Cardiac muscle cell (in vitro differentiated cells and primary cell): ENCODE measurements around the gene KRT2. TPM values are rescaled to one million over a fixed set of nuclear protein-coding genes. Genes with fewer than 3 reads are reported as not detected.
A peak's percentile ranks its signal among the peaks of the same experiment; 100 is the strongest.

Source experiments
- DNase-seq, 2 donors: peaks; one replicate each; pipeline versions ENCODE4 v3.0.0 to v3.0.0-alpha.2; 2010 to 2017; ENCODE audit warnings: low read depth in 1 of 2, low spot score in 1 of 2
- H3K27ac ChIP-seq: fragments of 200-600 bp; sonication (generic); 2 replicates; pipeline ENCODE4 v1.5.1; 2016
- H3K27me3 ChIP-seq: fragments of 200-600 bp; sonication (generic); 2 replicates; pipeline ENCODE4 v1.6.0; 2016; ENCODE audit warnings: control low read depth
- H3K36me3 ChIP-seq: fragments of 200-600 bp; sonication (generic); 2 replicates; pipeline ENCODE4 v1.5.1; 2016; ENCODE audit warnings: control low read depth
- H3K4me1 ChIP-seq: fragments of 200-600 bp; sonication (generic); 2 replicates; pipeline ENCODE4 v1.8.1; 2017; ENCODE audit warnings: low read depth, mild to moderate bottlenecking, mixed run types
- H3K4me3 ChIP-seq: fragments of 200-600 bp; sonication (generic); 2 replicates; pipeline ENCODE4 v1.5.1; 2016; ENCODE audit warnings: mild to moderate bottlenecking
- H3K9me3 ChIP-seq: fragments of 200-600 bp; sonication (generic); 2 replicates; pipeline ENCODE4 v1.5.1; 2017; ENCODE audit warnings: low read depth, mild to moderate bottlenecking, control low read depth
- CTCF ChIP-seq: IDR thresholded peaks from 2 replicates; pipeline ENCODE4 v1.5.1; 2012; ENCODE audit warnings: low read depth, mild to moderate bottlenecking, low read length
- polyA plus RNA-seq: library from polyadenylated mRNA; unstranded; fragments of >200 nt; fragmentation: Nextera tagmentation; extraction: Ambion mirVana; gene quantifications from 2 replicates; pipeline ENCODE4 v1.2.1, GENCODE V29; 2016
- total RNA-seq: library from RNA; depleted of rRNA; stranded (reverse); fragments of >200 nt; gene quantifications from 2 replicates; pipeline ENCODE4 v1.2.3, GENCODE V29; 2016

The KRT2 gene
- total and polyA plus RNA-seq, 2 experiments from 2014 or later: not detected

GRCh38 chr12:52685406-52685890 lies 33.4 kb upstream of the KRT2 start:
- no peak for DNase-seq
- H3K27me3 ChIP-seq: peaks cover 69% of the 10 kb centered on the region
- H3K36me3 ChIP-seq: no peaks in the 10 kb centered on the region
- H3K4me3 ChIP-seq: no peak overlapping the region
- no peak overlapping the region for H3K27ac ChIP-seq
- H3K4me1 ChIP-seq: no peaks in the 10 kb centered on the region
- TF ChIP-seq CTCF: no peak
- no peaks in the 10 kb centered on the region for H3K9me3 ChIP-seq

GRCh38 chr12:52684431-52684830 lies 32.4 kb upstream of the KRT2 start:
- Histone ChIP-seq H3K27ac (no peak overlapping the region), H3K9me3 (no peaks in the 10 kb centered on the region), H3K4me3 (no peak overlapping the region), H3K27me3 (peaks cover 69% of the 10 kb centered on the region), H3K36me3 (no peaks in the 10 kb centered on the region), H3K4me1 (no peaks in the 10 kb centered on the region)
- no peak for TF ChIP-seq CTCF
- DNase-seq: no peak

GRCh38 chr12:52683575-52684300 lies 31.7 kb upstream of the KRT2 start:
- no peak overlapping the region for H3K27ac ChIP-seq
- H3K4me1 ChIP-seq: no peaks in the 10 kb centered on the region
- no peaks in the 10 kb centered on the region for H3K36me3 ChIP-seq
- no peak for TF ChIP-seq CTCF
- no peak for DNase-seq
- no peak overlapping the region for H3K4me3 ChIP-seq
- no peaks in the 10 kb centered on the region for H3K9me3 ChIP-seq
- peaks cover 69% of the 10 kb centered on the region for H3K27me3 ChIP-seq

- Histone ChIP-seq H3K4me3 (no peak overlapping the region), H3K9me3 (no peaks in the 10 kb centered on the region), H3K27me3 (peaks cover 69% of the 10 kb centered on the region), H3K4me1 (no peaks in the 10 kb centered on the region), H3K27ac (no peak overlapping the region), H3K36me3 (no peaks in the 10 kb centered on the region)
- no peak for TF ChIP-seq CTCF
- no peak for DNase-seq
These were observed 31.0 kb upstream of the KRT2 start for GRCh38 chr12:52682938-52683574.

GRCh38 chr12:52682381-52682660 lies 30.3 kb upstream of the KRT2 start:
- Histone ChIP-seq H3K4me3 (no peak overlapping the region), H3K27ac (no peak overlapping the region), H3K36me3 (no peaks in the 10 kb centered on the region), H3K9me3 (no peaks in the 10 kb centered on the region), H3K27me3 (peaks cover 69% of the 10 kb centered on the region), H3K4me1 (no peaks in the 10 kb centered on the region)
- peak in 1 of 2 donors; percentile 34 for DNase-seq
- no peak for TF ChIP-seq CTCF
